Body of pancreas (tissue), 4 donors: ENCODE measurements around the gene MXI1. TPM values are rescaled to one million over a fixed set of nuclear protein-coding genes. Genes with fewer than 3 reads are reported as not detected.

Experiments used
- ATAC-seq: fragments of 150-250 bp; one replicate; pipeline ENCODE4 v1.9.1; 2016
- DNase-seq, 4 donors: peaks; one replicate each; pipeline ENCODE4 v3.0.0-alpha.2; 2019
- H3K27ac ChIP-seq, 4 donors: fragments of 200-600 bp; sonication (generic); 1 replicate in 3 of 4; 2 replicates in 1 of 4; pipeline versions ENCODE4 v1.5.1 to v1.6.1; 2016 to 2019; ENCODE audit warnings: mild to moderate bottlenecking in 1 of 4, mixed read lengths in 1 of 4, moderate library complexity in 1 of 4
- H3K27me3 ChIP-seq, 2 donors: fragments of 200-600 bp; sonication (generic); one replicate each; pipeline ENCODE4 v1.6.0; 2016; ENCODE audit warnings: mild to moderate bottlenecking in 1 of 2
- H3K36me3 ChIP-seq, 2 donors: fragments of 200-600 bp; sonication (generic); replicated peaks in 1 of 2; 2 replicates each; pipeline ENCODE4 v1.5.1; 2016; ENCODE audit warnings: low read depth in 2 of 2; ENCODE audit not compliant: insufficient read depth in 1 of 2
- H3K4me1 ChIP-seq: fragments of 200-600 bp; sonication (generic); one replicate; pipeline ENCODE4 v1.6.0; 2016
- H3K4me3 ChIP-seq, 2 donors: fragments of 200-600 bp; sonication (generic); 1 replicate in 1 of 2; 2 replicates in 1 of 2; pipeline ENCODE4 v1.5.1; 2016 to 2019
- H3K9me3 ChIP-seq, 3 donors: fragments of 200-600 bp; sonication (generic); 1 replicate in 2 of 3; 2 replicates in 1 of 3; pipeline ENCODE4 v1.5.1; 2016
- POLR2A ChIP-seq, 3 donors: fragments of 450-650 bp; IDR thresholded peaks; one replicate each; pipeline ENCODE4 v1.6.1; 2016; ENCODE audit warnings: antibody characterized with exemption in 3 of 3, mild to moderate bottlenecking in 2 of 3
- WGBS, 2 donors: methylation state at CpG; one replicate each; pipeline ENCODE4 v1.1.5; 2017; 5-methylcytosine and 5-hydroxymethylcytosine counted together
- intact Hi-C: fragments of 100-400 bp; cut with DNase I; formaldehyde crosslinking; loops from one replicate; pipeline ENCODE4 v1.15.1; 2023
- total RNA-seq, 2 donors: library from RNA; depleted of rRNA; stranded (reverse); fragments of >200 nt; gene quantifications; one replicate each; pipeline ENCODE4 v1.1.0, GENCODE V29; 2016
- TF ChIP-seq, protein P1 (sequence below), 7 experiments: fragments of 450-650 bp in 4 of 7; fragments of 200-600 bp in 3 of 7; sonication (generic) in 3 of 7; IDR thresholded peaks; one replicate each; pipeline ENCODE4 v1.5.1; 2016 to 2019; ENCODE audit warnings: antibody characterized with exemption in 7 of 7

The MXI1 gene
- total RNA-seq, 2 donors from 2014 or later, result 14.8 to 24.1 TPM

DNA sequence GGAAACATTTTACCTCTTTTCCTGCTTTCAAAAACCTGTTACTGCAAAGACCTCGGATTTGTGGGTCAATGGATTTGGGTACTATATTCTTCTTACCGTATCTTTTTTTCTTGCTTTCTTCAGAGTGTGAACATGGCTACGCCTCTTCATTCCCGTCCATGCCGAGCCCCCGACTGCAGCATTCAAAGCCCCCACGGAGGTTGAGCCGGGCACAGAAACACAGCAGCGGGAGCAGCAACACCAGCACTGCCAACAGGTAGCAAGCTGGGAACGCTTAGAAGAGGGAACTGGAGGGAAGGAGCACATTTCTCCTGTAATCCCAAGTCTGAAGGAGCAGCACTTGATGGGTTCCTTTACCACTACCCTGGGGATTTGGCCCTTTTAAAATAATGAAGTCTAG, 20.7 kb downstream of the MXI1 start:
- 71 to 76% methylated on average over 10 of the region's 10 CpGs for WGBS, 2 donors
- ATAC-seq (no peak), DNase-seq (no peak)
- H3K4me3 ChIP-seq, result no peak overlapping the region
- H3K27ac ChIP-seq, result peak overlapping the region in 3 of 4 donors; percentile 91 to 98 (median 93)
- H3K36me3 ChIP-seq, result no peaks in the 10 kb centered on the region
- no peaks in the 10 kb centered on the region for H3K9me3 ChIP-seq
- TF ChIP-seq POLR2A (IDR thresholded peaks at IDR 0.05), result no peak
- TF ChIP-seq, protein P1, sequence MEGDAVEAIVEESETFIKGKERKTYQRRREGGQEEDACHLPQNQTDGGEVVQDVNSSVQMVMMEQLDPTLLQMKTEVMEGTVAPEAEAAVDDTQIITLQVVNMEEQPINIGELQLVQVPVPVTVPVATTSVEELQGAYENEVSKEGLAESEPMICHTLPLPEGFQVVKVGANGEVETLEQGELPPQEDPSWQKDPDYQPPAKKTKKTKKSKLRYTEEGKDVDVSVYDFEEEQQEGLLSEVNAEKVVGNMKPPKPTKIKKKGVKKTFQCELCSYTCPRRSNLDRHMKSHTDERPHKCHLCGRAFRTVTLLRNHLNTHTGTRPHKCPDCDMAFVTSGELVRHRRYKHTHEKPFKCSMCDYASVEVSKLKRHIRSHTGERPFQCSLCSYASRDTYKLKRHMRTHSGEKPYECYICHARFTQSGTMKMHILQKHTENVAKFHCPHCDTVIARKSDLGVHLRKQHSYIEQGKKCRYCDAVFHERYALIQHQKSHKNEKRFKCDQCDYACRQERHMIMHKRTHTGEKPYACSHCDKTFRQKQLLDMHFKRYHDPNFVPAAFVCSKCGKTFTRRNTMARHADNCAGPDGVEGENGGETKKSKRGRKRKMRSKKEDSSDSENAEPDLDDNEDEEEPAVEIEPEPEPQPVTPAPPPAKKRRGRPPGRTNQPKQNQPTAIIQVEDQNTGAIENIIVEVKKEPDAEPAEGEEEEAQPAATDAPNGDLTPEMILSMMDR (IDR thresholded peaks at IDR 0.05), result no peak
- intact Hi-C loops, result loop anchor here (10.0 kb wide), 1 partner anchor 47 kb away; no protein-coding TSS in a partner anchor
- no peaks in the 10 kb centered on the region for H3K27me3 ChIP-seq
- H3K4me1 ChIP-seq, result peaks cover 13% of the 10 kb centered on the region

- ATAC-seq (no peak), DNase-seq (no peak)
- no peaks in the 10 kb centered on the region for H3K9me3 ChIP-seq
- peaks cover 13% of the 10 kb centered on the region for H3K4me1 ChIP-seq
- H3K4me3 ChIP-seq, result no peak overlapping the region
- intact Hi-C loops, result loop anchor here (10.0 kb wide), 1 partner anchor 46 kb away; no protein-coding TSS in a partner anchor
- WGBS, 2 donors, result 92 to 100% methylated on average over 1 of the region's 1 CpG
- no peaks in the 10 kb centered on the region for H3K36me3 ChIP-seq
- TF ChIP-seq, protein P1 (IDR thresholded peaks at IDR 0.05), result no peak
- no peak for TF ChIP-seq POLR2A (IDR thresholded peaks at IDR 0.05)
- no peak overlapping the region for H3K27ac ChIP-seq
- H3K27me3 ChIP-seq, result no peaks in the 10 kb centered on the region
Observed at GRCh38 chr10:110229155-110229554, 21.8 kb downstream of the MXI1 start.

- no peaks in the 10 kb centered on the region for H3K9me3 ChIP-seq
- intact Hi-C loops, result no loop called here
- ATAC-seq, result no peak
- H3K27ac ChIP-seq, result no peak overlapping the region
- no peak for DNase-seq
- H3K4me3 ChIP-seq, result no peak overlapping the region
- TF ChIP-seq, protein P1 (IDR thresholded peaks at IDR 0.05), result no peak
- no peak for TF ChIP-seq POLR2A (IDR thresholded peaks at IDR 0.05)
- no peaks in the 10 kb centered on the region for H3K4me1 ChIP-seq
- H3K36me3 ChIP-seq, result no peaks in the 10 kb centered on the region
- WGBS, 2 donors, result 81 to 82% methylated on average over 1 of the region's 1 CpG
- H3K27me3 ChIP-seq, result no peaks in the 10 kb centered on the region
Observed at GRCh38 chr10:110233846-110234245, 26.4 kb downstream of the MXI1 start.

DNA sequence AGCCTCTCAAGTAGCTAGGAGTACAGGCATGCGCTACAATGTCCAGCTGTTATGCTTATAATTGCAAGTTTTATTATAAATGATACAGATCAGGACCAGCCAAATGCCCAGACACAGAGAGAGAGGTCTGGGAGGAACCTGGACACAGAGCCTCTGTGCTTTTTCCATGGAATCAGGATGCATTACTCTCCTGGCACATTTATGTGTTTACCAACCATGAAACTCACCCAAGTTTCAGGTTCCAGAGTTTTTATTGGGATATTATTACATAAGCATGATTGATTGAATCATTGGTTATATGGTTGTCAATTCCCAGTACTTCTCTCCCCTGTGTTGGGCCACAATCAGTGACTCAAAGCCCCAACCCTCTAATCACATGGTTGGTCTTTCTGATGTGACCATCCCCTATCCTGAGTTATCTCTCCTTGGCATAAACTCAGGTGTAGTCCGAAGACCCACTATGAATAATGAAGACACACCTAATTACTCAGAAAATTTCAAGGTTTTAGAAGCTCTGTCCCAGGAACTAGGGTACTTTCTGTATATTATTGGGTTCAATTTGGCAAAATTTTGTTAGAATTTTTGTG, 30.6 kb downstream of the MXI1 start:
- ATAC-seq, result no peak
- no peaks in the 10 kb centered on the region for H3K36me3 ChIP-seq
- intact Hi-C loops, result no loop called here
- H3K4me3 ChIP-seq, result no peak overlapping the region
- WGBS, 2 donors, result 91 to 98% methylated on average over 2 of the region's 2 CpGs
- H3K4me1 ChIP-seq, result peaks cover 17% of the 10 kb centered on the region
- no peaks in the 10 kb centered on the region for H3K27me3 ChIP-seq
- DNase-seq, result no peak
- H3K9me3 ChIP-seq, result no peaks in the 10 kb centered on the region
- no peak overlapping the region for H3K27ac ChIP-seq
- TF ChIP-seq, protein P1 (IDR thresholded peaks at IDR 0.05), result no peak
- TF ChIP-seq POLR2A (IDR thresholded peaks at IDR 0.05), result no peak

DNA sequence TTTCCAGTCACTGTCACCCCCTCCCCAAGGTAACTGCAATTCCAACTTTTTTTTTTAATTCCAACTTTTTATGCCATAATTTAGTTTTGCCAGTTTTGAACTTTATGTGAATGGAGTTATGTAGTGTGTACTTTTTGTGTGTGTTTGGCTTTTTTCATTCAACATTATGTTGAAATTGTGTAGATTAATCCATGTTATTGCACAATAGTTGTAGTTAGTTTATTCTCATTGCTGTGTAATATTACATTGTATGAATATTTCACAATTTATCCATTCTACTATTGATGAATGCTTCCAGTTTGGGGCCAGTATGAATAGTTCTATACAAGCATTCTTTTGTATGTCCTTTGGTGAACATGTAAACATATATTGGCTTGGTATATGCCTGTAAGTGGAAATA, 32.5 kb downstream of the MXI1 start:
- intact Hi-C loops, result no loop called here
- Histone ChIP-seq H3K27ac (no peak overlapping the region), H3K4me1 (peaks cover 17% of the 10 kb centered on the region), H3K27me3 (no peaks in the 10 kb centered on the region), H3K4me3 (no peak overlapping the region), H3K9me3 (no peaks in the 10 kb centered on the region), H3K36me3 (no peaks in the 10 kb centered on the region)
- ATAC-seq (no peak), DNase-seq (no peak)
- TF ChIP-seq, protein P1 (IDR thresholded peaks at IDR 0.05), result no peak
- TF ChIP-seq POLR2A (IDR thresholded peaks at IDR 0.05), result no peak
